IPS-15b (cell line): ENCODE data around the gene ATP11A.
"Not testable (repeated sequence)": the region's sequence is repeated elsewhere in the genome, so short reads cannot be mapped to it uniquely, and the experiment has no call there.

ENCODE experiments used
- H3K27me3 ChIP-seq: one replicate; pipeline ENCODE4 v1.6.1; 2013; ENCODE audit warnings: low read length; ENCODE audit not compliant: control insufficient read depth, insufficient read depth
- H3K36me3 ChIP-seq: one replicate; pipeline ENCODE4 v1.6.1; 2013; ENCODE audit warnings: low read length; ENCODE audit not compliant: control insufficient read depth, insufficient read depth
- H3K4me1 ChIP-seq: one replicate; pipeline ENCODE4 v1.6.1; 2013; ENCODE audit warnings: mild to moderate bottlenecking, low read length; ENCODE audit not compliant: control insufficient read depth, insufficient read depth
- H3K4me3 ChIP-seq: one replicate; pipeline ENCODE4 v1.5.1; 2013; ENCODE audit warnings: low read depth, low read length
- H3K9ac ChIP-seq: one replicate; pipeline ENCODE4 v1.6.1; 2013; ENCODE audit warnings: low read depth, mild to moderate bottlenecking, low read length
- H3K9me3 ChIP-seq: one replicate; pipeline ENCODE4 v1.6.1; 2013; ENCODE audit warnings: mild to moderate bottlenecking, low read length; ENCODE audit not compliant: control insufficient read depth, insufficient read depth

Gene ATP11A

DNA sequence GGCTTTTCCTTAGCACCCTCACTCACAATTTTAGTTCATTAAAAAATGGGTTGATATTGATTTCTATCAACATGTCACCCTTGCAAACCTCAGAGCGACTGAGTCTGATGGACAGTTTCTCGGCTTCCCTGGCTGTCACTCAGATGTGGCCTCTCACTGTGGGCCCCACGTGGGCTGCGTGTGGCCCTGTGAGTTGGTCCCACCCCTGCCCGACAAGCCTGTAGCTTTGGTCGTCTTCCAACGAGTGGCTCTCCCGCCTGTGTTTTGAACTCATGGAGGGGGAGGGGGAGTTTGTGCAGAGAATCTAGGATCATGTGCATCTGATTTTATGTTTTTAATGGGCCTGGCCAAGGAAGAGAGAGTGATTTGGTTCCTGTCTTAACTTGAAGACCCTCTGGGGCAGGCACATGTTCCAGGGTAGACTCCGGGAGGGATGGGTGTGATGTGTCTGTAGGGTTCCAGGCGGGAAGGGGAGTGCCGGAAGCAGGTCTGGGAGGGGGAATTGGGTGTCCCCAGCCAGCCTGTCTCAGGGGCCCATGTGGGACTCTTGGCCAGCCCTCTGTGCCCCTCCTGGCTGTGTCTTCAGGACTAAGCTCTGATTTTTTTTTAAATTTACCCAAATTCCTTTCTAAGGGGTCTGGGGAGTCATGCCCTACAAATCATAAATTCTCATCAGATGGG lies 18.9 kb downstream of the ATP11A start:
- peaks cover 20% of the 10 kb centered on the region for H3K4me1 ChIP-seq
- H3K9me3 ChIP-seq: no peaks in the 10 kb centered on the region
- no peaks in the 10 kb centered on the region for H3K27me3 ChIP-seq
- no peak overlapping the region for H3K4me3 ChIP-seq
- no peak overlapping the region for H3K9ac ChIP-seq
- no peaks in the 10 kb centered on the region for H3K36me3 ChIP-seq

DNA sequence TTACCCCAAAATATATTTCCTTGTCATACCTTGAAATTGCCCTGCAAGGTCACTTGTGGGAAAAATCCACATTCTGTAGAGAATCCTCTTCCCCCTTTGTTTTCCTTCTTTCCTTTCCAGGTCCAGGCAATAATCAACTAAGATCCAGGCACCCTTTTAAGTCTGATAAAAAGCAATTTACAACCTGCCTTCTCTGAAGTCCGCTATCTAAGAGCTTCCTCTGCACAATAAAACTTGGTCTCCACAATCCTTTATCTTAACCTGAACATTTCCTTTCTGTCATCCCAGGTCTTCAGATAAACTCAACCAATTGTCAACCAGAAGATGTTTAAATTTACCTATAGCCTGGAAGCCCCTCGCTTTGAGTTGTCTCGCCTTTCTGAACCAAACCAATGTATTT lies 19.5 kb downstream of the ATP11A start:
- not testable (repeated sequence) for H3K27me3 ChIP-seq, H3K9ac ChIP-seq, H3K9me3 ChIP-seq, H3K36me3 ChIP-seq, H3K4me3 ChIP-seq
- peaks cover 15% of the 10 kb centered on the region for H3K4me1 ChIP-seq

DNA sequence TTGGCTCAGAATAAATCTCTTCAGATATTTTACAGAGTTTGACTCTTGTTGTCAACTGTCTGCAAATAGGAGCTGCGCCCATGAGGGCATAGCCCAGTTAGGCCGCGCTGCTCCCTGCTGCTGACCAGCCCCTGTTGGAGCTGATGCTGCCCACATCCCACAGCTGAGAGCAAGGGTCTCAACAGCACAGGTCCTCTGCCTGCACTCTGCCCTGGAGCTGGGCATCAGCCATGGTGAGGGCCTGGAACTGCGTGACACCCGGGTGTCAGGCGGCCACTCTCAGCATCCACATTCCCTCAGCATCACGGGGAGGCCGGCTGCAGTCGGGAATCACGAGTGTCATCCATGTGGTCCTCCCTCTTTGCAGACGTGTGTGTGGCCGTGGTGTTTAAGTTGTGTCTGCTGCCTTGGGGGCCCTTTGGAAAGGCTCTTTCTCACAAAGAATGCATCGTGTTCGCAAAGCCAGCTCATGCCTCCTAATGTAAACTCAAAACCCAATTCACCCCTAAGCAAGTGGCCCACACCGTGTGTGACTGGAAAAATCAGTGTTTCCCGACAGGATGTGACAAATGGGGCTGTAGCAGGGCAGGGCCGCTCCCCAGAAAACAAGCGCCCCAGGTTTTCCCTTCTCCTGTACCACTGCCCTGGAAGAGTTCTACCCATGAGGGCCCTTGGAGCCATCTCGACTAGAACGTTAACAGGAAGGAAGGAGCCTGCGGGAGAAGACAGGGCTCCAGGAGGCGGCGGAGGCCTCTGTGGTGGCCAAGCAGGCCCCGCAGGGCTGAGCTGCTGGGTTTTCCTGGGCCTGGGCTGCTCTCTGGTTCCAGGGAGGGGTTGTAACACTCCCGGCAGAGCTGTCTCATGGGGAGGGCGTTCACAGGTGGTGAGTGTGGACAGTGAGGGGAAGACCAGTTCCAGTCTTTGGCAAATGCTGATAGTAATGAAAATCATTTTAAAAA lies 20.3 kb downstream of the ATP11A start:
- H3K4me3 ChIP-seq: no peak overlapping the region
- H3K9ac ChIP-seq: no peak overlapping the region
- H3K4me1 ChIP-seq: peaks cover 9% of the 10 kb centered on the region
- no peaks in the 10 kb centered on the region for H3K27me3 ChIP-seq
- H3K36me3 ChIP-seq: peaks cover 6% of the 10 kb centered on the region
- no peaks in the 10 kb centered on the region for H3K9me3 ChIP-seq

DNA sequence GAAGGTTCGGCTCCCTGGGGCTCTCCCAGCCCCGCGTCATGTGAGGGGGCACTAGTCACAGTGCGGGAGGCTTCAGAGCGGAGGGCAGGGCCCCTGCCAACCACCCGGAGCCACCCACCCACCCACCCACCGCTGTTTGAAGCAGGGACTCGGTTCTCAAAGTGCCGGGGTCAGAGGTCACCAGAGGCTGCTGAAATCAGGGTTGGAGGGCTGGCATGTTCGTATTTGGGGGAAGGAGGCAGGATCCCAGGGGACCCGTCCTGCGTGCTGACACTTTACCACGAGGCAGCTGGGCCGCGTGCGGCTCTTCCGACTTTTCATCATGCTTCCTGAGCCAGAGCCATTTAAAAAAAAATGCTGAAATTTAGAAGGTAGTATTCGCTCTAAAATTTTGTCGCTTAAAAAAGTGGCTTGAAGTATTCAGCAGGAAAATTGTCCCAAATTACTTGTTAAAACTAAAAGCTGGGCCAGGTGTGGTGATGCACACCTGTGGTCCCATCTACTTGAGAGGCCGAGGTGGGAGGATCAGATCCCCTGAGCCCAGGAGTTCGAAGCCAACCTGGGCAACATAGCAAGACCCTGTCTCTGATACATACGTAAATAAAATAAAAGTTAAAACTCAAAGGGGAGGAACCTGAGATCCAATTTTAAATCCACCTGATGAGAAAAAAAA lies 21.2 kb downstream of the ATP11A start:
- H3K4me3 ChIP-seq: no peak overlapping the region
- H3K9ac ChIP-seq: no peak overlapping the region

DNA sequence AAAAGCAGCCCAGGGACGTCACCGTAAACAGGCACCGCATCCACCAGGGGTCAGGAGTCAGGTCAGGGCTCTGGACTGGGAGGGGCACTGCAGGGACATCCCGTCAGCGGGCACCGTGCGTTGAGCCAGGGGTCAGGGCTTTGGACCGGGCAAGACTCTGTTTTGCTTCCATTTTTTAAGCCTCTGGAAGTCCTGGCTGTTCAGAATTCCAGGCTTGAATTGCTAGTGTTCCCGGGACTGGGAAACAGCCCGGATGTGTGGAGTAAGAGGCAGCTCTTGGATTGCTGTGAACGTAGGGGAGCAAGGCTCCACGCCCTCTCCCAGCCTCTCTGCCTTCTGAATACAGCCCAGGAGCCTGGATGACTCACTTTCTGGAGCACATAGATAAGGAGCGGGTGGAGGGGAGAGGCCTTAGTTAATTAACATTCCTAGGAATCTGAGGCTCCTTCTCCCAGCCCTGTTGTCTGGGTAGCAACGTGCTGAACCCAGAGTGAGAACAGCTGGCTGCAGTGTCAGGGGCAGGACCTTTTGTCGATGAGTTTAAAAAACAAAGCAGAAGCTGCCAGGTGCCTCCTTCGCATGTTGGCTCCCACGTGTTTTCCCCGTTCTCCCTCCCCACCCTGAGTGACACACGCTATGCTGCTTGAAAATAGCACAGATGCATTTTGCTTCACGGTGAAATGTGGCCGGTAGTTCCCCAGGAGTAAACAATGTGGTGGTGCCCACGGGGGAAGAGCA lies 21.9 kb downstream of the ATP11A start:
- H3K9ac ChIP-seq: peak overlapping the region; percentile 28
- H3K9me3 ChIP-seq: no peaks in the 10 kb centered on the region
- no peaks in the 10 kb centered on the region for H3K27me3 ChIP-seq
- H3K4me3 ChIP-seq: peak overlapping the region; percentile 33
- H3K4me1 ChIP-seq: peaks cover 7% of the 10 kb centered on the region
- H3K36me3 ChIP-seq: peaks cover 10% of the 10 kb centered on the region

More for the DNA sequence above, 21.2 kb downstream of the ATP11A start:
- peaks cover 6% of the 10 kb centered on the region for H3K36me3 ChIP-seq
- no peaks in the 10 kb centered on the region for H3K27me3 ChIP-seq
- peaks cover 7% of the 10 kb centered on the region for H3K4me1 ChIP-seq
- H3K9me3 ChIP-seq: no peaks in the 10 kb centered on the region

DNA sequence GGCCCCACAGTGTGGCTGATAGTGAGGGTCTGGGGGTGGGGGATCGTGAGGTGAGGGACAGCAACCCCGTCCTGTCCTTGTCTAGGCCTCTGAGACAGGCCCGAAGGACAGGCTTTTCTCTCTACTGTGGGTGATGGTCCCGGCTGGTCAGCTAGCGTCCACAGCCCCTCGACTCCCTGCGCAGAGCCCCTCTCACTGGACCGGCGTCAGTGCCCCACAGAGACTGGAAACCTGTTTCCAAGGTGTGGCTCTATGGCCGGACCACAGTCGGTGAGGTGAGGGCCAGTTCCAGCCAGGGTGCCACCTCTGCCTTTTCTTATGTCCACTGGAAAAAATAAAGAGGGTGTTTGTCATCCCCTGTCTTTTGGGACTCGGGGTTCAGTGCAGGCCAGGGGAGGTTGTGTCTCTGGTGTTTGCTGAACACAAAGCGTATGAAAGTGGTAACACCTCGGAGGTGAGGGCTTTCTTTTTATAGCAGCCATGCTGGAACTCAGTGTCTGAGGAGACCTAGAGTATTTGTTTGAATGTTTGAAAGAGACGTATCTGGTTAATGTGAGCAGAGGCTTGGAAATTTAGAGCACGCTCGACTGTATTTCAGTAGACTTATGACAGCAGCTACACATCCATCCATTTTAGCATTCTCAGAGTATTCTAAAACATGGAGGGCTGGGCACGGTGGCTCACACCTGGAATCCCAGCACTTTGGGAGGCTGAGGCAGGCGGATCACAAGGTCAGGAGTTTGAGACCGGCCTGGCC lies 22.8 kb downstream of the ATP11A start:
- Histone ChIP-seq H3K36me3 (peaks cover 10% of the 10 kb centered on the region), H3K9me3 (no peaks in the 10 kb centered on the region), H3K4me3 (no peak overlapping the region), H3K27me3 (no peaks in the 10 kb centered on the region), H3K4me1 (peaks cover 7% of the 10 kb centered on the region), H3K9ac (peak overlapping the region; percentile 28)

DNA sequence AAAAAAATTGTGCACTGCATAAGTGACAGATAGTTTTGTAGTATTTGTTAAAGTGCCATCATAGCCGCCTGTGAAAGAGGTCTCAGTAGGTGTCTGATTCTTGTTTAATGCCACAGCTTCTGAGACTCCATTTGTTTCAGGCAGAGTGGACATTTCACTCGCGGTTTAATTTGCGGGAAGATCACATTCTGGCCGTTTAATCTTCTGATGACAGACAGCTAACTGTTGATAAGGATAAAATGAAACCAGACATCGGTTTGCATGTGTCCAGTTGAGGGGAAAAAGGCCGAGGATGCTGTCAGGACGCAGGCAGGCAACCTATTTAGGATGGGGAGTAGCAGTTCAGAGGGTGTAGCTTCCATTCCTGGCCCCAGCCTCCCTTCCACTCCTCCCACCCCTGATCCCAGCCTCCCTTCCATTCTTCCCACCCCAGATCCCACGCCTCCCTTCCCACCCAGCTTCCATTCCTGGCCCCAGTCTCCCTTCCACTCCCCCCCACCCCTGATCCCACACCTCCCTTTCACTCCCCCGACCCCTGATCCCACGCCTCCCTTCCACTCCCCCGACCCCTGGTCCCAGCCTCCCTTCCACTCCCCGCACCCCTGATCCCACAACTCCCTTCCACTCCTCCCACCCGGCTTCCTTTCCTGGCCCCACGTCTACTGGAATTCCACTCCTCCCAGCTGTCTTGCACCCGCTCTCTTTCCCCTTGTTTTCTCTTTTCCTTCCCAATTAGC lies 23.8 kb downstream of the ATP11A start:
- no peak overlapping the region for H3K9ac ChIP-seq
- H3K27me3 ChIP-seq: no peaks in the 10 kb centered on the region
- H3K4me1 ChIP-seq: peaks cover 7% of the 10 kb centered on the region

DNA sequence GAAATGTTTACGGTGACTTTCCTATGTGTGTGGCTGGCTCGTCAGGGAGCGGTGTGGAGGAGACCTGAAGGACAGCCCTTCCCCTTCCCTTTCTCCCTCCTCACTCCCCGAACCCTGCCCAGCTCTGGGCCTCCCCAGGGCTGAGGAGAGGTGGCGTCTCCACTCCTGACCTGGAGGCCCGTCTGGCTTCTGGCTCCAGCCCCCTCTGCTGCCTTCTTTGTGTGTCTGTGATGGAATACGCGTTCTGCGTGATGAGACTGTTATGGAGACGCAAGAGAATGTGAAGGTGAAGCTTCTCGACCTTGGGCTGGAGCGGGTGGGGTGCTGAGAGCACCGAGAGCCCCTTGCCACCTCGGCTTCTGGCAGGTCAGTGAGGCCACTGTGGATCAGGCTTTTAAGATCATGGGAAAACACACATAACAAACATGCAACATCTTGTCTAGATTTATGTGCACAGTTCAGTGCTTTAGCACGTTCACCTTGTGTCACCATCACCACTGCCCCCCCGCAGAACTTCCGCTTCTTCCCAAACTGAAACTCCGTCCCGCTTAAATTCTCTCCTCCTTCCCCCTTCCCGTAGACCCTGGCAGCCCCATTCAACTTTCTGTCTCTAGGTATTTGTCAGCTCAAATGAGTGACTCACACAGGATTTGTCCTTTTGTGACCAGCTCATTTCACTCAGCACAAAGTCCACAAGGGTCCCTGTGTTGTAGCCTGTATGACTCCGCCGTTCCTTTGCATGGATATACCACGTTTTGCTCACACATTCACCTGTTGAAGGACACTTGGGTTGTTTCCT lies 24.7 kb downstream of the ATP11A start:
- Histone ChIP-seq H3K9ac (no peak overlapping the region), H3K4me3 (no peak overlapping the region), H3K9me3 (no peaks in the 10 kb centered on the region), H3K4me1 (peaks cover 7% of the 10 kb centered on the region), H3K36me3 (peaks cover 10% of the 10 kb centered on the region), H3K27me3 (no peaks in the 10 kb centered on the region)

More for the DNA sequence above, 23.8 kb downstream of the ATP11A start:
- Histone ChIP-seq H3K9me3 (no peaks in the 10 kb centered on the region), H3K4me3 (no peak overlapping the region), H3K36me3 (peaks cover 10% of the 10 kb centered on the region)

DNA sequence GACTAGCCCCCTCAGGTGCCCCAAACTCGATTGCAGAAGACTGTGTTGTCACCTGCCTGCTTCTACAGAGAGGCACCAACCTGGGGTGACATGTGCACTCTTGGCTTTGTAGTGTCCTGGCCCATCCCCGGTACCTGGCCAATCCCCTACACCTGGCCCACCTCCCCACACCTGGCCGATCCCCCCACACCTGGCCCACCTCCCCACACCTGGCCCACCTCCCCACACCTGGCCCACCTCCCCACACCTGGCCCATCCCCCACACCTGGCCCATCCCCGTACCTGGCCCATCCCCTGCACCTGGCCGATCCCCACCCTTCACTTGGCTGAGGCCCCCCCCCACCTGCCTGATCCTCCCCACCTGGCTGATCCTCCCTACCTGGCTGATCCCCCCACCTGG lies 25.4 kb downstream of the ATP11A start:
- Histone ChIP-seq H3K4me3 (no peak overlapping the region), H3K9ac (no peak overlapping the region), H3K9me3 (no peaks in the 10 kb centered on the region), H3K27me3 (no peaks in the 10 kb centered on the region), H3K36me3 (peaks cover 10% of the 10 kb centered on the region), H3K4me1 (peaks cover 7% of the 10 kb centered on the region)
